AG04449 (cell line): ENCODE results near the gene SLC12A3.

ENCODE experiments used
- CTCF ChIA-PET: fragments of 350-600 bp; formaldehyde crosslinking; extraction: SDS; loops from one replicate; lab custom pipeline; 2021; ENCODE audit warnings: antibody characterized with exemption; lab: Yijun Ruan, JAX
- POLR2A ChIA-PET: fragments of 400-600, 350-600 bp; formaldehyde crosslinking; extraction: SDS; loops from one replicate; lab custom pipeline; 2020; ENCODE audit warnings: antibody characterized with exemption, inconsistent platforms; lab: Yijun Ruan, JAX
- DNase-seq: peaks from one replicate; pipeline ENCODE4 v3.0.0-alpha.2; 2010; ENCODE audit warnings: low read depth, low spot score
- H3K4me3 ChIP-seq: 2 replicates; pipeline ENCODE4 v1.5.1; 2011; ENCODE audit warnings: low read depth, mild to moderate bottlenecking, control low read depth, low read length
- CTCF ChIP-seq: IDR thresholded peaks from one replicate; pipeline ENCODE4 v1.5.1; 2011; ENCODE audit warnings: mild to moderate bottlenecking, moderate library complexity, low read length, control low read depth, inconsistent platforms; ENCODE audit not compliant: insufficient read depth; ENCODE audit errors: missing control alignments

Gene SLC12A3

GRCh38 chr16:56872863-56873391 lies 7.9 kb downstream of the SLC12A3 start:
- no peak overlapping the region for H3K4me3 ChIP-seq
- CTCF ChIA-PET = no interaction called here
- no peak for TF ChIP-seq CTCF
- POLR2A ChIA-PET = no interaction called here
- no peak for DNase-seq

GRCh38 chr16:56874800-56875199 lies 9.8 kb downstream of the SLC12A3 start:
- no peak overlapping the region for H3K4me3 ChIP-seq
- CTCF ChIA-PET = interaction anchor here (1.0 to 1.5 kb wide), 8 partner anchors 8 to 81 kb away, joined by 3 to 6 read pairs (median 3); no protein-coding TSS in a partner anchor
- POLR2A ChIA-PET = interaction anchor here (0.7 to 0.8 kb wide), 2 partner anchors 57 to 88 kb away, joined by 3 read pairs; no protein-coding TSS in a partner anchor
- no peak for DNase-seq
- TF ChIP-seq CTCF = no peak

- DNase-seq = no peak
- H3K4me3 ChIP-seq = no peak overlapping the region
- ChIA-PET POLR2A (no interaction called here), CTCF (interaction anchor here (1.1 to 1.9 kb wide), 3 partner anchors 9 to 44 kb away, joined by 3 to 10 read pairs (median 4); no protein-coding TSS in a partner anchor)
- no peak for TF ChIP-seq CTCF
Observed at GRCh38 chr16:56876048-56876447, 11.0 kb downstream of the SLC12A3 start.

GRCh38 chr16:56877486-56878182 lies 12.6 kb downstream of the SLC12A3 start:
- ChIA-PET POLR2A (no interaction called here), CTCF (interaction anchor here (1.9 kb wide), 1 partner anchor 10 kb away, joined by 10 read pairs; no protein-coding TSS in a partner anchor)
- TF ChIP-seq CTCF = no peak
- no peak overlapping the region for H3K4me3 ChIP-seq
- no peak for DNase-seq

GRCh38 chr16:56878282-56878854 lies 13.4 kb downstream of the SLC12A3 start:
- no peak for TF ChIP-seq CTCF
- ChIA-PET POLR2A (no interaction called here), CTCF (interaction anchor here (4.9 kb wide), 1 partner anchor 10 kb away, joined by 26 read pairs; no protein-coding TSS in a partner anchor)

GRCh38 chr16:56879276-56879675 lies 14.3 kb downstream of the SLC12A3 start:
- no peak for TF ChIP-seq CTCF
- DNase-seq = no peak
- CTCF ChIA-PET = interaction anchor here (4.9 kb wide), 1 partner anchor 11 kb away, joined by 26 read pairs; no protein-coding TSS in a partner anchor
- POLR2A ChIA-PET = no interaction called here
- no peak overlapping the region for H3K4me3 ChIP-seq

More at GRCh38 chr16:56878282-56878854, 13.4 kb downstream of the SLC12A3 start:
- DNase-seq = no peak
- no peak overlapping the region for H3K4me3 ChIP-seq
